ENCODE data around the gene BUD31.
"Not testable (repeated sequence)": the region's sequence is repeated elsewhere in the genome, so short reads cannot be mapped to it uniquely, and the experiment has no call there.

BUD31 gene

DNA sequence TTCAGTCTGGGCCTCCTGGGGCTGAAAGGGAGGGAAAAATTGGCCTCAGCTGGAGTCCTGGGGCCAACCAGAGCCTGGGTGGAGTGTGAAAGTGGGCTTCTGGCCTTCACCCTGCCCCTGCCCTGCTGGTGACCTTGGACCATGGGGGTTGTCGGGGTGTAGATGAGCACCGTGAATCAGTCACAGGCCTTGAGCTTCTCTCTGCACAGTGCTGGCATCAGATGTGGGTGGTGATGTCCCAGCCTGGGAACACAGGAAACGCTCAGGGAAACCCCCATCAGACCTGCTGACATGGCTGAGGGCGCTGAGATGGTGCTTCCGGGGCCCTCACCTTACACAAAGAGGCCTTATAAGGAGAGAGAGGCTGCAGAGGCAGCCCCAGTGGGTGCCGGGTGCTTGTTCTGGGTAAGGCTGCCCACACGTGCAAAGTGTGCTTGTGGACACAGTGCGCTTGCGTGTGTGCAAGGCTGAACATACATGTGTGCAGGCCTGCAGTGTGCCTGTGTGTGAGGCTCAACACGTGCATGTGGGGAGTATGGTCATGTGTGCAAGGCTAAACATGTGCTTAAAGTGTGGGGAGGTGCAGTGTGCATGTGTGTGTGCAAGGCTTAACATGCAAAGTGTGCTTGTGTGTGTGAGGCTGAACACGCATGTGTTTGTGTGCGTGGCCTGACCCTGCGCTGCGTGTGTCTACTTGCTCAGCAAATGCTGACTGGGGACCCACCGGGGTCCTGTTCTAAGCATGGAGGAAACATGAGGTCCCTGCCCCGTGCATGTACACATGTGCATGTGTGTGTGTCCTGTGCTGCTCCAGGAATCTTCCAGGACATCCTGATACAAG, 27.7 kb upstream of the BUD31 start:
- peak; percentile 82 for DNase-seq (ENCODE audit: low read depth)

- no peak for DNase-seq (ENCODE audit: low read depth)
Observed at GRCh38 chr7:99381664-99382075, 27.1 kb upstream of the BUD31 start.

GRCh38 chr7:99383203-99383602, 25.6 kb upstream of the BUD31 start:
- no peak for DNase-seq (ENCODE audit: low read depth)

DNA sequence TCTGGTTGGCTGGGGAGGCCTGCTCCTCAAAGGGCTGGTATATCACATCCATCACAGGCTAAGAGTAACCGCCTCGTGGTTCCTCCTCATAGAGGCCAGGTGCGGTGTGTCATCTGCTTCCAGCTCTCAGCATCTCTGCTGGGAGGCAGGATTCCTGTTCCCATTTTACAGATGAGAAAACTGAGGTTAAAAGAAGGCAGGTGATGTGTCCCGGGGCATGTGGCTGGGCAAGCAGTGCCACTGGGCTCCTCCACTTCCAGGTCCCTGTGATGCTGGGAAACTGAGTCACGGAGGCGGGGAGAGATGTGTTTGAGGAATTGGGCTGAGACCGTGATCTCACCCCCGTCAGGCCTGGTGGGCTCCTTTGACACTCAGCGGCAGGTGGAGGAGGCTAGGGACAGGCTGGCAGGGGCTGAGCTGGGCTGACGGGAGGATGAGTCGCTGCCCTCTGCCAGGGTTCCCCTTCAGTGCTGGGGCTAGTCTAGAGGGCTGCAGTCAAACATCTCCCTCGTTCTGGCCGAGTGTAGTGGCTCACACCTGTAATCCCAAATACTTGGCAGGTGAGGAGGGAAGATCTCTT, 24.9 kb upstream of the BUD31 start:
- DNase-seq (ENCODE audit: low read depth), result no peak

- no peak for DNase-seq (ENCODE audit: low read depth)
Observed at GRCh38 chr7:99384523-99384922, 24.2 kb upstream of the BUD31 start.

DNA sequence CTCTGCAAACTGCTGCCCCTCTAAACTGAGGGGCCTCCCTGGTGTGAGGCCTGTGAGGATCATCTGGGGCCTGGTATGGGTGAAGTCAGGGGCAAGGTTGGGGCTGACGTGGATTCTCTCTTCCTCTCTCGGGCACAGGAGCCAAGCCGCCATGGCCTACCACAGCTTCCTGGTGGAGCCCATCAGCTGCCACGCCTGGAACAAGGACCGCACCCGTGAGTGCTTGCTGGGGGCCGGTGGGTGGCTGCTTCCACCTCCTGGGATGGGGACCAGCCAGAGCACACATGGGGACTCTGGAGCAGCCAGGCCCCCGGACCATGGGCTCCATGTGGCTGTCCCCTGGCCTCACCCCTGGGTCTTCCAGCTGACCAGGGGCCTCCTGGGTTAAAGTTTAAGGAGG, 23.2 kb upstream of the BUD31 start:
- DNase-seq (ENCODE audit: low read depth), result no peak

GRCh38 chr7:99386584-99387238, 22.1 kb upstream of the BUD31 start:
- no peak for DNase-seq (ENCODE audit: low read depth)

GRCh38 chr7:99387239-99387635, 21.5 kb upstream of the BUD31 start:
- DNase-seq (ENCODE audit: low read depth), result not testable (repeated sequence)

DNA sequence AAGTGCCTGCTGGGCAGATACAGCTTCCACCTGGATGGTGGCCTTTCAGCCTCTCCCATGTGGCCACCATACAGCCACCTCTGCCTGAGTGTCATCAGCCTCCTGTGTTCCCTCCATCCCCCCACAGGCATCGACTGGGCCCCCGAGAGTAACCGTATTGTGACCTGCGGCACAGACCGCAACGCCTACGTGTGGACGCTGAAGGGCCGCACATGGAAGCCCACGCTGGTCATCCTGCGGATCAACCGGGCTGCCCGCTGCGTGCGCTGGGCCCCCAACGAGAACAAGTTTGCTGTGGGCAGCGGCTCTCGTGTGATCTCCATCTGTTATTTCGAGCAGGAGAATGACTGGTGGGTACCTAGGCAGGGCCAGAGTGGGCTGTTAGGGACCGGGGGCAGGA, 20.9 kb upstream of the BUD31 start:
- DNase-seq (ENCODE audit: low read depth), result no peak

DNA sequence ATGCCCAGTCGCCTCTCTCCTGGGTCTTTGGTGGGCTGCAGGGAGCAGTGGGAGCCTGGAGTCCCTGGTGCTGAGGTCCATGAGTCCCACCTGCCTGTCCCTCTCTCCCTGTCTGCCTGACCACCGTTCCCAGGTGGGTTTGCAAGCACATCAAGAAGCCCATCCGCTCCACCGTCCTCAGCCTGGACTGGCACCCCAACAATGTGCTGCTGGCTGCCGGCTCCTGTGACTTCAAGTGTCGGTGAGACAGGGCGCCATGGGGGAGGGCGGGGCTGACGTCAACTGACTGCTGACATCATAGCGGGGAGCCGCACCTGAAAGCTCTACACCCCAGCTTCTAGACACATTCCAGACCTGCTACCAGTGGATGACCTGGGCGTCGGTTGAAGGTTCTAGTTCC, 19.0 kb upstream of the BUD31 start:
- no peak for DNase-seq (ENCODE audit: low read depth)

DNA sequence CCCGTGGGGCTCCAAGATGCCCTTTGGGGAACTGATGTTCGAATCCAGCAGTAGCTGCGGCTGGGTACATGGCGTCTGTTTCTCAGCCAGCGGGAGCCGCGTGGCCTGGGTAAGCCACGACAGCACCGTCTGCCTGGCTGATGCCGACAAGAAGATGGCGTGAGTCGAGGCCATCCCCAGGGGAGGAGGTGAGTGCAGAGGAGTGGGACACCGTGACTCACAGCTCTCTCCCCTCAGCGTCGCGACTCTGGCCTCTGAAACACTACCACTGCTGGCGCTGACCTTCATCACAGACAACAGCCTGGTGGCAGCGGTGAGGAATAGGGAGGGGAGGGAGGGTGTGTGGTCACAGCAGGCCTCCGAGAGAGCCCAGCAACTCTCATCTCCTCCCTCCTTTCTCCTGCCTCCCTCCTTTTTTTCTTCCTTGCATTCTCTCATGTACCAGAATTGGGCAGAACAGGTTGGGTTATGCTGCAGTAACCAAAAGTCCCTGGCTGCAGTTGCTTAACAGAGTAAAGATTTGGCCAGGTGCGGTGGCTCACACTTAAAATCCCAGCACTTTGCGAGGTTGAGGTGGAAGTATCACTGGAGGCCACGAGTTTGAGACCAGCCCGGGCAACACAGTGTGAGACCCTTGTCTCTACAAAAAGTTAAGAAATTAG, 17.7 kb upstream of the BUD31 start:
- DNase-seq (ENCODE audit: low read depth), result no peak

DNA sequence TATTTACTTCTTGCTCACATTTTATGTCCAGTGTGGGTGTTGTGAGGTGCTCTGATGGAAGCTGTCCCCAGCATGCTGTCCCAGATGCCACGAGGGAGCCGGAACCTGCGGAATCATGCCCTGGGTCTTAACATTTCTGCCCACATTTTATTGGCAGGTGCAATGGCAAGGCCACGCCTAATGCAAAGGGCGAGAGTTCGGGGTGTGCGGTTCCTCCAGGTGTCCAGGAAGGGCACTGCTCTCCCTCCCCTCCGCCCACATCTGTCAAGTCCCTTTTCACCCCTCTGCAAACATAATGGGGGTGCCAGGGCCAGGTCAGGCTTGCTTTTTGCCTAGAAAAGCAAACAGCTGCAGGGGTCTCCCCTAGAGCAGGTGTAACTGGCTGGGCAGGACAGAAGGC, 16.7 kb upstream of the BUD31 start:
- DNase-seq (ENCODE audit: low read depth), result no peak

GRCh38 chr7:99392659-99393354, 16.0 kb upstream of the BUD31 start:
- peak; percentile 73 for DNase-seq (ENCODE audit: low read depth)

DNA sequence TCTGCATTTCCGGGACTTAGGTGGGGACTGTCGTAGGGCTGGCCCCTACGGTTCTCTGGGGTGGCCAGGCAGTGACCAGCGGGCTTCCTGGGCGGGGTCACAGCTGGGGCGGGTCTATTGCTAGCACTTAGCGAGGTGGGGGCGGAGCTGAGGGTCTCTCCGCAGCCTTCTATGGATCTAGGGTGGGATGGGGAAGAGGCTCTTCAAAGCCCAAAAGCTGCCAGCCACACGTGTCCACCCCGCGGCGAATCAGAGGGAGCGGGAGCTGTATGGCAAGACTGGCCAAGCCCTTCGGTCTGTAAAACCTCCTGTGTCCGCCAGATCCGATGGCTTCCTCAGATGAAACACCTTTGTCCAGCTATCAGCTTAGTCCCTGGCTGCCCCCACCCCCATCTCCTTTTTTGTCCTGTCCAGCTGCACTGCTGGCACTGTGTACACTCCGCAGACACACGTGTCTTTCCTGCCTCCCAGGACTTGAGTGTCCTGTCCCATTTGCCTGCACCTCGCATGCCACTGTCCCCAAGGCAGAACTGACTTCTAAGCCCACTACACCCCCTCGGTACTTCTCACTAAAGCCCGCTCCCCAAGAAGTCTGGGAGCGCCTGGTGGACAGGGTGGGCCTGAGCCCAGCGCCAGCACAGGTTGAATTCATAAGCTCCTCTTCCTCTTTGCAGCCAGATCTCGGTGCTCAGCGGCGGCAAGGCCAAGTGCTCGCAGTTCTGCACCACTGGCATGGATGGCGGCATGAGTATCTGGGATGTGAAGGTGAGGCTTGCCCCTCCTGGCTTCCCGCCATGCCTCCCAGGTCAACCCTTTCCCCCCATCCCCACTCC, 15.2 kb upstream of the BUD31 start:
- no peak for DNase-seq (ENCODE audit: low read depth)

- DNase-seq (ENCODE audit: low read depth), result no peak
Observed at GRCh38 chr7:99394188-99394502, 14.6 kb upstream of the BUD31 start.

DNA sequence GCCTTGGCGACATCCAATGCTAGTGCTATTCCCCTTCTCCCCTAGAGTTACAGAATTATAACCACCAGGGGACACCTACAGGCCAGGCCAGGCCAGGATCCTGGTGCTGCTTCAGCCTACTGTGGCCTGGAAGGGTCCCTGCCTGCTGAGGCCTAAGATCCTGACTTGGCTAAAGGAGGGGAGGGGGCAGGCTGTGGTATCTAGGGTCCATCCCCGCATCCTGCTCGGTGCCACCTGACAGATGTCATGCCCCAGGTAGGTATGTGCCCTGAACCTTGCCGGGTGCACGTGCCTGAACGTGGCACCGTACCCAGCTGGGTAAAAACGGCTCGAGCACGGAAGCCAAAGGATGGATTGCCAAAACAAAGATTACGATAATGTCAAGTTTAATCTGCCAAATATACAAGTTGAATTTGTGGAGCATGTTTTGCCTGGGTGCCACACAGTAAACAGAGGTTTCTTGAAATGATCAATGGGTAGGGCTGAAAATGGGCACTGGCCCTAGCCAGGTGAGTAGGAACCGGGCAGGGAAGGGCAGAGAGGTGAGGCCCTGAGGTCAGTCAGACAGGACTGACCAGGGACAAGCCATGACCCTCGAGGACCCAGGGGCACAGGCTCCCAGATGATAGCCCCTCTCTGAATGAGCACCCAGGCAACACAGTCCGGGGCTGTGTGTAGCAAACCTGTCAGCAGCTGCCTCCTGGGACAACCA, 13.0 kb upstream of the BUD31 start:
- no peak for DNase-seq (ENCODE audit: low read depth)

DNA sequence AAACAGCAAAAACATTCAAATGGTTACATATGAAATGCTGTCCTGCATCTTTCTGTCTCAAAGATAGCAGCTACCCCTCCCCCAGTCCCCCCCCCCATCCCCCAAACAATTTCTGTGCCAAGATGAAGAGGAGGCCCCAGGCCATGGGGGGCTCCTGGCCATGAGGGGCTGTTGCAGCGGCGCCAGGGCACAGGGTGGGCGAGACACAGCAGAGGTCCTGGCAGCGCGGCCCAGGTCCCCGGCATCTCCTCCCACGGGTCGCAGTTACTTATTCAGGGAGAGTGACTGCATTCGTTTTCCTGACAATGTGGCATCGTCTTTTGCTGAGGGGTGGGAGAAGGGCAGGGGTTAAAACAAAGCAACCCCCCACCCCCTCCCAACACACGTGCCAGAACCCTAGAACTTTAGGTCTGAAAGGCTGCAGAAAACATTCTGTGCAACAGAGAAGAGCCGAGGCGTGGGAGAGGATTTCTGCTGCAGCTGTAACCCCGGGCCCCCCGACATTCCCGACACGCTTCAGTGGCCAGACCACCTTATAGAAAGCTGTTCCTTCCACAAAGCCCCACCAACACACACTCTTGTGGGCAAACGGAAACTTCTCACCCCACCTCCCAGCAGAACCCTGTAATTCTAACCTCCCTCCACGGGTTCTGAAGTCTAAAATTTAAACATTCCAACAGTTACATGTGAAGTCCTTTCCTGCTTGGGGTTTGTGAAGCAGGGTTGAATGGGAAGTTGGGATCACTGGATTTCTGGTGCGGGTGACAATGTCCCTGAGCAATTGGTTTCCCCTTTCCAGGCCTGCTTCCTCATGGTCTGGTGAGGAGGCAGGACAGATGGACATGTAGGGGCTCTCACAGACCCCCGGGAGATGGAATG, 12.1 kb upstream of the BUD31 start:
- DNase-seq (ENCODE audit: low read depth), result no peak

GRCh38 chr7:99397297-99397983, 11.3 kb upstream of the BUD31 start:
- no peak for DNase-seq (ENCODE audit: low read depth)

- DNase-seq (ENCODE audit: low read depth), result no peak
Observed at GRCh38 chr7:99398891-99399445, 9.8 kb upstream of the BUD31 start.
